Heart left ventricle (tissue), 13 donors: ENCODE results near the gene SERPINA6.
"Not testable (repeated sequence)": the region's sequence is repeated elsewhere in the genome, so short reads cannot be mapped to it uniquely, and the experiment has no call there.

Source experiments
- CTCF ChIP-seq, 12 donors: fragments of 200-600 bp; sonication (generic) in 4 of 12; IDR thresholded peaks; one replicate each; pipeline versions ENCODE4 v1.5.0 to v1.8.0; 2018 to 2022; ENCODE audit warnings: antibody characterized with exemption in 12 of 12, mild to moderate bottlenecking in 5 of 12
- POLR2A ChIP-seq, 2 donors: fragments of 450-650 bp; IDR thresholded peaks; one replicate each; pipeline ENCODE4 v1.6.1; 2017; ENCODE audit warnings: antibody characterized with exemption in 2 of 2, mild to moderate bottlenecking in 2 of 2, moderate library complexity in 2 of 2
- donor health status: ischemic (EF 13 %, LVEDD 7.1; RV severe dilation, severe dysfunction).
- donor health status: DM: no; HTN: yes; CAD: no.
- donor health status: DM: no; HTN: no; CAD: no.
- donor health status: ischemic (EF 25% LVEDD 6.9; RV normal size, moderate dysfunction).
- donor health status: ischemic (EF 25% LVEDD 5.7; RV mildly dilated, moderate dysfunction).
- donor health status: ischemic (EF 35%, LVEDD 5.7; RV mildly dilated, moderate dysfunction).
- donor health status: nonischemic (EF 11% LVEDD 7.7; RV severe dilation, severe dysfunction).
- donor health status: DM: yes; HTN: yes; CAD: no.
- donor health status: PGD.
- donor health status: ischemic (EF 29% LVEDD 5.4; RV normal size, mild dysfunction).
- donor health status: nonischemic (EF 23%, LVEDD 6.1; RV moderate dilation, normal function).

- not testable (repeated sequence) for TF ChIP-seq CTCF, POLR2A (IDR thresholded peaks at IDR 0.05)
These were observed 46.1 kb downstream of the SERPINA6 start for GRCh38 chr14:94276898-94277561.
